Stromal cell of bone marrow (primary cell): ENCODE measurements around the gene SVOP.
"Not testable (repeated sequence)": the region's sequence is repeated elsewhere in the genome, so short reads cannot be mapped to it uniquely, and the experiment has no call there.

ENCODE experiments used
- DNase-seq: peaks from one replicate; pipeline ENCODE4 v3.0.0-alpha.2; 2012; ENCODE audit warnings: low read depth

The SVOP gene

GRCh38 chr12:109029411-109029810 is 8.5 kb upstream of the SVOP start:
- DNase-seq = no peak

DNA sequence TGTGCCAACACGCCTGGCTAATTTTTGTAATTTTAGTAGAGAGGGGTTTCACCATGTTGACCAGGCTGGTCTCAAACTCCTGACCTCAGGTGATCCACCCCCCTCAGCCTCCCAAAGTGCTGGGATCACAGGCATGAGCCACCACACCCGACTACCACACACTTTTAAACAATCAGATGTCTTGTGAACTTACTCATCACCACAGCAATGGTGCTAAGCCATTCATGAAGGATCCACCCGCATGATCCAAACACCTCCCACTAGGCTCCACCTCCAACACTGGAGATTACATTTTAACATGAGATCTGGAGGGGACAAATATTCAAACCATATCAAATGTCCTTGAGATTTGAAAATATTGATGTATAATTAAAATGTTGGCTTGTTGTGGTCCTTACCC is 7.8 kb upstream of the SVOP start:
- DNase-seq = not testable (repeated sequence)

DNA sequence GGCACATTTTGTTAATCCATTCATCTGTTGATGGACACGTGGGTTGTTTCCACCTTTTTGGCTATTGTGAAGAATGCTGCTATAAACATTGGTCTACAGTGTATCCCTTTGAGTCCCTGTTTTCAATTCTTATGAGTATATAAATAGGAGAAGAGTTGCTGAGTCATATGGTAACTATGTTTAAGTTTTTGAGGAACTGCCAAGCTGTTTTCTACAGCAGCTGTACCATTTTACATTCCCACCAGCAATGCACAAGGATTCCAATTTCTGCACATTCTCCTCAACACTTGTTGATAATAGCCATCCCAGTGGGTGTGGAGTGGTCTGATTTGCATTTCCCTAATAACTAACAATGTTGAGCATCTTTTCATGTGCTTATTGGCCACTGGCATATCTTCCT is 6.9 kb upstream of the SVOP start:
- no peak for DNase-seq

- DNase-seq = no peak
Observed at GRCh38 chr12:109020146-109020795, 597 bp downstream of the SVOP start.

DNA sequence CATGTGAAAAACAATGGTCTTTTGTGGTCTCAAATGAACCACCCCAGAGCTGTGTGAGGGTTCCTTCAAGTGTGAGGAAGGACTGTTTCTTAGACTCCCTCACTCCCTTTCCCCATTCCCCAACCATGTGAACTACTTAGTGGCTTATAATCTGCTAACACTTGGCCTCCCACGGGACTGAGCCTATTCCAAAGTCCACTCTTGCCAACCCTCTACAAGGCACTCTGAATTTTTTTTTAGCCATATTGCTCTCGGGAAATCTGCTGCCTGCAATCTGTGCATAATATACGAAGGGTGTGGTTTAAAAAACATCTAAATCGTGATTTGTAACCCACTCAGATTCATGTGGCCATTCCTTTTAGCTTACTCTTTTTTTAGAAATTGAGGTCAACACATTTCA is 2.6 kb downstream of the SVOP start:
- DNase-seq = no peak

DNA sequence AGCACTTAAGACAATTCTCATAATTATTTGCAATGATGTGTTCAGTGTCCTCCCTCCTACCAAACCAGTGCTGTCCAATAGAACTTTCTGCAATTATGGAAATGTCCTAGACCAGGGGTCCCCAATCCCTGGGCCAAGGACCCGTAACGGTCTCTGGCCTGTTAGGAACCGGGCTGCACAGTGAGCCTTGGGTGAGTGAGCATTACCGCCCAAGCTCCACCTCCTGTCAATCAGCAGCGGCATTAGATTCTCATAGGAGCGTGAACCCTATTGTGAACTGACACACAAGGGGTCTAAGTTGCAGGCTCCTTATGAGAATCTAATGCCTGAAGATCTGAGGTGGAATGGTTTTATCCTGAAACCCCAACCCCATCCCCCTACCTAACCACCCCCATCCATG is 3.9 kb downstream of the SVOP start:
- no peak for DNase-seq

GRCh38 chr12:109016016-109016415 is 4.9 kb downstream of the SVOP start:
- no peak for DNase-seq

- DNase-seq = no peak
Observed at GRCh38 chr12:109014984-109015765, 5.7 kb downstream of the SVOP start.

DNA sequence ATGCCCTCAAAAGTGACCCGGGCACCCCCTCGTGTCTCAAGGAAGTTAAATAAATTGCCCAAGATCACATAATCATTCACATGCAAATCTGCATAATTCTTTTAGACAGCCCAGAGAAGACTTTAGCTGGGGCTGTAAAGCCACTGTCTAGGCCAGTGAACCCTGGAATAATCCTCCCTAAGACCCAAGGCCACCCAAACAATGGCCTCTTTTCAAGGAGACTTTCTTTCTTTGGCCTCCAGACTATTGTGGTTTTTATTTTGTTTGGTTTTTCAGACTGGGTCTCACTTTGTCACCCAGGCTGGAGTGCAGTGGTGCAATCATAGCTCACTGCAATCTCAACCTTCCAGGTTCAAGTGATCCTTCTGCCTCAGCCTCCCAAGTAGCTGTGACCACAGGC is 10.6 kb downstream of the SVOP start:
- no peak for DNase-seq

DNA sequence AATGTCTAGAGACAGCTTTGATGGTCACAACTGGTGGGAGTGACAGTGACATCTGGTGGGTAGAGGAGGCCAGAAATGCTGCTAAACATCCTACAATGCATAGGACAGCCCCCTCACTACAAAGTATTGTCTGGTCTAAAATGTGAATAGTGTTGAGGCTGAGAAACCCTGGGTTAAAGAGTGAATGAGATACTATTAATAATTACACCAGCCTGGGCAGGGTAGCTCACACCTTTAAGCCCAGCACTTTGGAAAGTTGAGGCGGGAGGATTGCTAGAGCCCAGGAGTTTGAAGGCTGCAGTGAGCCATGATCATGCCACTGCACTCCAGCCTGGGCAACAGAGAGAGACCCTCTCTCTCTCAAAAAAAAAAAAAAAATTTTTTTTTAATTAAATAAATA is 11.1 kb downstream of the SVOP start:
- DNase-seq = no peak

GRCh38 chr12:109004017-109004416 is 16.9 kb downstream of the SVOP start:
- DNase-seq = no peak

GRCh38 chr12:108996320-108996719 is 24.5 kb downstream of the SVOP start:
- DNase-seq = no peak

DNA sequence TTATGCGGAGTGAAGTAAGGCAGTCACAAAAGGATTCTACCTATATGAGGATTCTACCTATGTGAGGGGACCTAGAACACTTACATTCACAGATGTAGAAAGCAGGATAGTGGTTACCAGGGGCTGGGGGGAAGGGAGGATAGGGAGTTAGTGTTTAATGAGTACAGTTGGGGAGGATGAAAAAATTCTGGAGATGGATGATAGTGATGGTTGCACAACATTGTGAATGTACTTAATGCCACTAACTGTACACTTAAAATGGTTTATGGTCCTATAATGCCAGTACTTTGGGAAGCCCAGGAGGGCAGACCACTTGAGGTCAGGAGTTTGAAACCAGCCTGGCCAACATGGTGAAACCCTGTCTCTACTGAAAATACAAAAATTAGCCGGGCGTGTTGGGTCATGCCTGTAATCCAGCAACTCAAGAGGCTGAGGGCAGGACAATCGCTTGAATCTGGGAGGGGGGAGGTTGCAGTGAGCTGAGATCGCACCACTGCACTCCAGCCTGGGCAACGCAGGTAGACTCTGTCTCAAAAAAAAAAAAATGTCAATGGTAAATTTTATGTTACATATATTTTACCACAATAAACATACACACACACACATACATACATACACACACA is 25.4 kb downstream of the SVOP start:
- DNase-seq = no peak

- not testable (repeated sequence) for DNase-seq
Observed at GRCh38 chr12:108990103-108990502, 30.8 kb downstream of the SVOP start.

DNA sequence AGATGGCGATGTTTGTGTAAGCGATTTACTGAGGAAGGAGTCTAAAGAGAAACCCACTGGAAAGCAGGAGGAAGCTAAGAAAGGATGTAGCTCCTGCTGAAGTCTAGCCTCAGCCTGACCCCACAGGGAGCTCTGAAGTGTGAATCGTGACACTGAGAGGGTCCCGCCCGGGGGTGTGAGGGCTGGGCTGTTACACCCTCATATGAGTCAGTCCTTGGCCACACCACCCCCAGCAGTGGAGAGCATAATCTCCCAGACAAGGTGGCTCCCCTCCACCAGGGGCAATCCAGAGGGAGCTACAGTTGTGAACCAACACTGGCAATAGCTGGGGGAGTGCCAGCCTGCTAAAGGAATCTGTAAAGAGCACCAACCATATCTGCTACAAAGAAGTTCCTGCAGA is 31.5 kb downstream of the SVOP start:
- no peak for DNase-seq

GRCh38 chr12:108985750-108986149 is 35.1 kb downstream of the SVOP start:
- DNase-seq = no peak

DNA sequence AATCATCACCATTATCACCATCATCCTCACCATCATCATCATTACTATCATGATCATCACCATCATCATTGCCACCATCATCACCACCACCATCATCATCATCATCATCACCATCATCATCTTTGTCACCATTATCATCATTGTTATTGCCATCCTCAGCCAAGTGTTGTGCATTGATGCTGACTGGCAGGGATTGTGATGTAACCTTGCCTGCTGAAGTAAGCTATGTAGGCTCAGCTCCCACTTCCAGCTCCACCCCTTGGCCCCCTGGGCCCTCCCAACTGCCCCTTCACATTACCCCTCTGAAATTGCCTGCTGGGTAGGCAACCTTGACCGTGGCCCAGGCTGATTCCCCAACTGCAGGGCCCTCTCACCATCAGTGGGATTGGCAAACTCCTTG is 37.6 kb downstream of the SVOP start:
- no peak for DNase-seq

GRCh38 chr12:108982621-108983219 is 38.1 kb downstream of the SVOP start:
- DNase-seq = no peak

DNA sequence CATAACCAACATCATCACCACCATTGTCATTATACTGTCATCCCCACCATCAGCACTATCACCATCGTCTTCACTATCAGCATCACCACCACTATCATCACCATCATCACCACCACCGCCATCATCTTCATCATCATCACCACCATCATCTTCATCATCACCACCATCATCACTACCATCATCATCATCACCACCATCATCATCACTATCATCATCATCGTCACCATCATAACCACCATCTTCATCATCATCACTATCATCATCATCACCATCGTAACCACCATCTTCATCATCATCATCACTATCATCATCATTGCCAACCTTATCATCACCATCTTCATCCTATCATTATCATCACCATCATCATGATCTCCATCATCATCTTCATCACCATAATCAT is 39.0 kb downstream of the SVOP start:
- DNase-seq = no peak

DNA sequence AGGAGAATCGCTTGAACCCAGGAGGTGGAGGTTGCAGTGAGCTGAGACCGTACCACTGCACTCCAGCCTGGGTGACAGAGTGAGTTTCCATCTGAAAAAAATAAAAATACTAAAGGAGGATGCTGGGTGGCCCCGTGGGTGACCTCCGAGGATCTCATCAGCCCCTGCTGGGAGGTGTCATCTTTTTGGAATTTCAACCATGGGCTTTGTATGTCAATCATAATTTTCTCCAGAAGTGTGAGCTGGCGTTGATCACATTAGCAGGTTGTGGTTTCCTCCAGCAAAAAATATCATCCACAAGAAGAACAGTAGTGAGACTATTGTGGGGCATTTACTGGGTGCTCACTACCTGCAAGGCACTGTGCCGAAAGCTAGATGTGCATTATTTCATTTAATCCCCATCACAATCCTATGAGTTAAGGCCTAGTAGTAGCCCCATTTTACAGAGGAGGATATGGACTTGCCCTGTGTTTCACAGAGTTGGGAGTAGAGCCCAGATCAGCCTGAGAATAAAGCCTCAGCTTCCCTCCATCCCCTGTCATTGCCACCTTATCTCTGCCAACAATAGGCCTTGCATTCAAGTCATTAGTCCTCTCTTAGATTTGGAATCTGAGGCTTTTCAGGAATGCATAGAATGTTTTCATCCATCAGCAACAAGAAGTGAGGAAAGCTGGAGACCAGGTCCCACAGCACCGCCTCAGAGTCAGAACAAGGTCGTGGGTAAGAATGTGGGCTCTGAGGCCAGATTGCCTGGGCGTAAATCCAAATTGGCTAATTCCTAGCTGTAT is 39.8 kb downstream of the SVOP start:
- DNase-seq = peak; percentile 10

GRCh38 chr12:108977360-108977759 is 43.5 kb downstream of the SVOP start:
- DNase-seq = no peak

DNA sequence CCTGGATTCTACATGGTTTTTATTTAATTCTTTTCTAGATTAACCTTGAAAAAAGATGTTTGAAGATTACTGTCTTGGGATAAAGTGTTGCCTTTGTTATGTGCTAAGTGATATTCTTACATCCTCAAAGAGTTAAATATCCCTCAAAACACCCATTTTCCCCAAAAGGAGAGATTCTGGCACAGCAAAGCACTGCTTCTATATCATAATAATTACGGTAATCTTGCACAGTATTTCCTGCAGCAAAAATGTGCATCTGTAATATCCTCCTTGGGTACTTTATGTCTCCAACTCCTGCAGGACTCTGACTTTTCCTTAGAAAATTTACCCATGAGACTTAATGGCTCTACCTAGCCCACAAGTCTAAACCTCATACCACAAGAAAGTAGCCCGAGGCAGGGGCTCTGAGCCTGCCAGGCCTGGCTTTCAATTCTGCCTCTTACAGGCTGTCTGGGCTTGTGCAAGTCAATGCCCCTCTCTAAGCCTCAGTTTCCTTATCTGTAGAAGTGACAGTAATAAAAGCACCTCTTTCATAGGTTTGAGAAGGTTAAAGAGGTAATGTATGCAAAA is 45.8 kb downstream of the SVOP start:
- no peak for DNase-seq
